Fibroblast of skin of back (primary cell): Measurements from ENCODE around the gene FUNDC1. TPM values are rescaled to one million over a fixed set of nuclear protein-coding genes. Genes with fewer than 3 reads are reported as not detected.
"Not testable (repeated sequence)": the region's sequence is repeated elsewhere in the genome, so short reads cannot be mapped to it uniquely, and the experiment has no call there.

ENCODE experiments used
- DNase-seq: peaks from one replicate; pipeline ENCODE4 v3.0.0-alpha.2; 2013
- polyA plus RNA-seq, 2 experiments: library from polyadenylated mRNA; unstranded; fragments of 120-200 nt; gene quantifications; one replicate each; pipeline ENCODE4 v1.2.1, GENCODE V29; 2013; ENCODE audit not compliant: insufficient read length in 2 of 2

Gene FUNDC1, protein sequence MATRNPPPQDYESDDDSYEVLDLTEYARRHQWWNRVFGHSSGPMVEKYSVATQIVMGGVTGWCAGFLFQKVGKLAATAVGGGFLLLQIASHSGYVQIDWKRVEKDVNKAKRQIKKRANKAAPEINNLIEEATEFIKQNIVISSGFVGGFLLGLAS
- polyA plus RNA-seq (2013, experiment 1 of 2; ENCODE audit: insufficient read length), result 13.5 TPM
- 12.6 TPM for polyA plus RNA-seq (2013, experiment 2 of 2; ENCODE audit: insufficient read length)

DNA sequence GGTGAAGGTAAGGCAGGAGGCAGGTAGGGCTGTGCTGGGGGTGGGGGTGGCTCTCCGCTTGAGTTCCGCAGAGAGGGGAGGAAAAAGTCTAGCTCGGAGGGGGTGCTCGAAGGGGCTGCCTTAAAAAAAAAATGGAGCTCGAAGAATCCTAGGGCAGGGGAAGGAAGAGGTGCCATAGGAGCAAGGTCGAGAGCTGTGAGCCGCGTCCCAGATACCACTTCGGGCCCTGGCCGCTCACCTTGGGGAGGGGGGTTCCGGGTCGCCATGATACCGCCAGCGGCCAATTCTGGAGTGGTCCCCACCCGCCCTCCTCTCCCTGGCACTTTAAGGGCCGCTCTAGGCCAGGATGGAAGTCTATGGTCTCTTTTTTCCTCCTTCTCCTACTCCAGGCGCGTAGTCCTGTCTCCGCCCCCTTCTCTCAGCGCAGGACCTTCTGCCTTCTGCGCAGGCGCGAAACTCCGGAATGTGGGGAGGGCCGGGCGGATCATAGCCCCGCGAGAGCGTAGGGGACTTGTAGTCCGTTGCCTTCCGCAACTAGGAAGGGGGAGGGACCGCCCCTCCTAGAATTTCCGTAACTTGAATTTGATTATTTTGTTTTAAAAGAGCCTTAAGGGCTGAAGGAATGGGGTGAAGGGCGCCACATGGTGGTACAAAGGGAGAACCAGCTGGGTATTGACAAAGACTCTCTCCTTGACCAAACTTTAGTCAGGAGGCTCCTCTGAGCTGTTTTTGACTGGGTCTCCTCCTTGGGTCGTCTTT lies at the start of gene FUNDC1:
TSS of gene FUNDC1 (minus strand) at position 293 of the 759 bp plus-strand sequence. CDS start at position 266, 27 bp downstream.
- DNase-seq, result peak; percentile 93

DNA sequence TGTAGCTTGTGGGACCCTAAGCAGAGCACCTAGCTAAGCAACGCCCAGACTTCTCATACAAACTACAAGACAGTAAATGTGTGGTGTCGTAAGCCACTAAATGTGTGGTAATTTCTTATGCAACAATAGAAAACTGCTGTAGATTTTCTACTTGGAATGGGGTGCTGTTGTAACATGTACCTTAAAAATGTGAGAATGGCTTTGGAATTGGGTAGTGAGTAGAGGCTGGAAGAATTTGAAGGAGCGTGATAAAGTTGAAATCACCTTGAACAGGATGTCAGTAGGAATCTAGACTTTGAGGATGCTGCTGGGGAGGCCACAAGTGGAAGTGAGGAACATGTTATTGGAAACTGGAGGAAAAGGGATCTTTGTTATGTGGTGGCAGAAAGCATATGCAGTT lies 43.2 kb upstream of the FUNDC1 start:
- no peak for DNase-seq

DNA sequence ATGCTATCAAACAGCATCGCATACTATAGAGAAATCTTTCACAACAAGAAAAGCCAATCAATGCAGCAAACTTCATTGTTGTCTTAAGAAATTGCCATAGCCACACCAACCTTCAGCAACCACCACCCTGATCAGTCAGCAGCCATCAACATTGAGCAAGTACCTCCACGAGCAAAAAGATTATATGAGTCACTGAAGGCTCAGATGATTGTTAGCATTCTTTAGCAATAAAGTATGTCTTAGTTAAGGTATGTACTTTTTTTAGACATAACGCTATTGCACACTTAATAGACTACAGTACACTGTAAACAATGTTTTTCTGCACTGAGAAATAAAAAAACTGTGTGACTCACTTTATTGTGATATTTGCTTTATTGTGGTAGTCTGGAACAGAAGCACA lies 37.8 kb upstream of the FUNDC1 start:
- DNase-seq, result peak; percentile 26

DNA sequence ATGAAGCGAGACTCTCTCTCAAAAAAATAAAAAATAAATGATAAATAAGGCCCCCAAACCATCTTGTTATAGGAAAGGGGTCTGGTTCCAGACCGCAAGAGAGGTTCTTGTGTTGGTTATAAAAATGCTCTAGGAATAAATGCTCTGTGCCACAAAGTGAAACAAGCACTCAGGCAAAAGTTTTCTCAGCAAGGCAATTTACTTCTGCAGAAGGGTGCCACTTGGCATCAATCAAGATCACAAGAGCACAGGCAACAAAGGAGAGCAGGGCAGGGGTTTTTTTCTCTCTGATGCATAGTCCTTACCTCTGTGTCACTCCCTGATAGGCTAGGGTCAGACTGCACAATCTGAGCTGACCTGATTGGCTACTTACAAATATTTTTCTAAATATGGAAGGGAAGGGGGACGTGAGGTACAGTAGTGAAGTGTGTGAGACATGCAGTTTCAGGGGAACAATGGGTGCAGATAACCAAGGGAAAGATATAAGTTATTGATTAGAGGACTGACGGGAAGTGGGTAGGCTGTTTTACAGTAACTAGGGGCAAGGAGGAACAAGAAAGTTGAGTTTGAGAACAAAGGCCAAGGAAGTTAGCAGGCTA lies 29.8 kb upstream of the FUNDC1 start:
- DNase-seq, result no peak

DNA sequence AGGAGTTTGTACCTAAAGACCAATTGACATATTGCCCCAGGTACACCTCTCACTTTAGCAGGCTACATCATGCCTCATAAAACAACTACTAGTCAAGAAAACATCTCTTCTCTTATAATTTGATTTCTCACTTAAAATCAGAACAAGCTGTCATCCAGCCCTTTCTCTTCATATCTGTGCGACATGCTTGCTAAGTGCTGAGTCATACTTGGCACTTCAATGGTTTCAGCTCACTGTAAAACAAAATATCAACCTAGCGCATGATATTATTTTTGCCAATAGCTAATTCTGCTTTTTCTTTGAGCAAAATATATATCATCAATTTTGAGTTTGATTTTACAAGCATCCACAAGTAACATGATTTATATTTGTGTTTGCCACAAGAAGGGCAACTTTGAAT lies 27.9 kb upstream of the FUNDC1 start:
- peak; percentile 13 for DNase-seq

DNA sequence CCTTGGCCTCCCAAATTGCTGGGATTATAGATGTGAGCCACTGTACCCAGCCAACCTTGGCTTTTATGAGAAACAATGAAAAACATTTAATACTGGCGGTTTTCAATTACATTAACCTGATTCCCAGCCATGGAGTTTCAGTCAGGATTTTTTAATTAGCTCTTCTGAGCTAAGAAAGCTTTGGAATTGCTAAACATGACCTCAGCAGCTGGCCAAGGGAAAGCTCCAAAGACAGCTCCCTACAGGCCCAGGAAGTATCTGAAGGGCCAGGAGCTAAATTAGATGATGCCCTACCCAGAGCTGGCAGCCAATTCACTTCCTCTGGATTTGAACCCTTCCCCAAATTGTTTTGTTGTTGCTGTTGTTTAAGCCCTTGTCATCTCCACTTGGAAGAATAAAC lies 26.5 kb upstream of the FUNDC1 start:
- DNase-seq, result no peak

DNA sequence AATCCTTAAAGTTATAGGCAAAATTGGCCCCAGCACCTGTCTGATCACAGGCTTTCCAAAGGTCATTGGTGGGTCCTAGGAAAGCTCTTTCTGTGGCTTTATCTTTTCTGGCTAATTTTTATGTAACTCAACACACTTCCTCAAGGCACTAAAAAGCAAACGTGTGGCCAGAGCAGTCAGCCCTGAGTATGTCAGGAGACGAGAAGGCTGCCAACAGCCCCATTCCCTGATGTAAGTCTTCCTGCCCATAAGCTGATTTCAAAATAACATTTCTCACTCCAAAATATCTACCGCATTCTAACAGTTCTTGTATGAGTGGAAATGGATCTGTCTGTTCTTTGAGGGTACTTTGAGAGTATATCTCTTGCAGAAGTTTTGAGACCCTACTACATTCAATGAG lies 25.5 kb upstream of the FUNDC1 start:
- no peak for DNase-seq

DNA sequence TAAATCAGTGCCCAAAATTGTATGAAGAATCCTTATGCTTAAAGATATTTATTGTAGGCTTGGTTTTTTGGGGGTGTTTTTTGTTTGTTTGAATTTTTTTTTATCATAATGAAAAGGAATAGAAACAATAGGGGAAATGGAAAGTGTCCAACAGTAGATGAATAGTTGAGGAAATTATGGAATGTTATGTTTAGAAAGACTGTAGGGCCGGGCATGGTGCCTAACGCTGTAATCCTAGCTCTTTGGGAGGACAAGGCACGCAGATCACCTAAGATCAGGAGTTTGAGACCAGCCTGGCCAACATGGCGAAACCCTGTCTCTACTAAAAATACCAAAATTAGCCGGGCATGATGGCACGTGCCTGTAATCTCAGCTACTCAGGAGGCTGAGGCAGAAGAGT lies 19.2 kb upstream of the FUNDC1 start:
- DNase-seq, result not testable (repeated sequence)

DNA sequence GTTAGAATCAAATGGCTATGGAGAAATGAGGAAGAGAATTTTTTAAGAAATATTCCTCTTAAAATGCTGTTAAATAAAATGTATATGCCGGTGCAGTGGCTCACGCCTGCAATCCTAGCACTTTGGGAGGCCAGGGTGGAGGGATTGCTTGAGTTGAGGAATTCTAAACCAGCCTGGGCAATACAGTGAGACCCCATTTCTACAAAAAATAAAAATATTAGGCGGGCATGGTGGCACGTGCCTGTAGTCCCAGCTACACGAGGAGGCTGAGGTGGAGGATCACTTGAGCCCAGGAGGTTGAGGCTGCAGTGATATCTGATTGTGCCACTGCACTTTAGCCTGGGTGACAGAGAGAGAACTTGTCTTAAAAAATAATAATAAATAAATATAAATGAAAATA lies 7.9 kb upstream of the FUNDC1 start:
- DNase-seq, result no peak

DNA sequence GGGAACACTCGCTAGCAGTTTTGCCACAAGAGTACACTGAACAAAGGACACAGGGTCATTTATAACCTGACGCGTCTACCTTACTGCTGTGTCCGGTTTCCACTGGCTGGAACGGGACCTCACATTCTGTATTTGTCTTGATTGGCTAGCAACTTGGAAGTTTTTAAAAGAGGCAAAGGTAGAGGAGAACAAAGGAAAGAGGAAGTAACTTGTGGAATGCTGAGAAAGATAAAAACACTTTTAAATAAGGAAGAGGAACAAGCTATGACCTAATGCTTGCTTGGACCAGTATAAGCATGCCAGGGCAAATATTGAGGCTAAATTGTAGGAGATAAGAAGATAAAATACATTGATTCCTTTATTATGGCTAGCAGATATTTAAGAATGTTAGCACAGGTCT lies 2.8 kb upstream of the FUNDC1 start:
- not testable (repeated sequence) for DNase-seq

DNA sequence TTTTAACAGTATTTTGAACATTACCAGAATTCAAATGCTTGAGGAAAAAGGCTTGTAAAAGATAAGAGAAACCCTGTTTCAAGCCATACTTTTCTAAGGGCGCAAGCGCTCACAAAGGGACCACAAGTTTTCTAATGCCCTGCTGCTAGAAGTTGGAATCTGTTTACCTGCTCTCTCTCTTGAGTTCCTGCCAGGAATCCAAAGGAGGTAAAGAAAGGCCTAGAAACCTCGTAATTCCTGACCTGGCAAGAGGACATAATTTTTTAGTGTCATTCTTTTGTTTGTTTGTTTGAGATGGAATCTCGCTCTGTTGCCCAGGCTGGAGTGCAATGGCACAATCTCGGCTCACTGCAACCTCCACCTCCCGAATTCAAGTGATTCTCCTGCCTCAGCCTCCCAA lies 1.4 kb upstream of the FUNDC1 start:
- DNase-seq, result no peak

DNA sequence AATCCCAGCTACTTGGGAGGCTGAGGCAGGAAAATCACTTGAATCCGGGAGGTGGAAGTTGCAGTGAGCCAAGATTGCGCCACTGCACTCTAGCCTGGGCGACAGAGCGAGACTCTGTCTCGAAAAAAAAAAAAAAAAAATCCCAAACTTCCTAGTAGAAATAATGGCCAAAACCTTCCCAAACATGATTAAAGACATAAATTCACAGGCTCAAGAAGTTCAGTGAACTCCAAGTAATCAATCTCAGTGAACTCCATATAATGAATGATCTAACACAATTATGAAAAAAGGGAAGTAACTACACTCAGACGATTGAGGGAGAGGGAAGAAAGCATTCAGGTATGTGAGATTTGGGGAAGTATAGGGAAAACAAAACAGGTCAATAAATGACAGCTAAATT lies 6.5 kb downstream of the FUNDC1 start:
- DNase-seq, result no peak

DNA sequence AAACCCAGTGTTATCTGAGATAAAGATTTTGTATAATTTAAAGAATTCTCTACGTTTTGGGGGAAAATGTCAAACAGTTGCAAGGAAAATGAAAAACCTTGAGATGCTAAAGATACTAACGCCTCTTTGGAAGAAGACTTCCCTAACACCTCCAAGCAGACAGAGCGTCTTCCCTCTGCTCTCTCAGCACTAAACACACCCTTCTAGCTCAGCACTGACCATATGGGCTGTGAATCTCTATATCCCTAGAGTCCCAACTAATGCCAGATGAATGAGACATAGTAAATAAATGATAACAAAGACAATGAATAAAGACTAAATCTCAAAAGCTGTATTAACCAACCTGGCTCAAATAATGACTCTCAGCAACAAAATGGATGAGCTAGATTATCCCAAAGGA lies 13.3 kb downstream of the FUNDC1 start:
- no peak for DNase-seq

DNA sequence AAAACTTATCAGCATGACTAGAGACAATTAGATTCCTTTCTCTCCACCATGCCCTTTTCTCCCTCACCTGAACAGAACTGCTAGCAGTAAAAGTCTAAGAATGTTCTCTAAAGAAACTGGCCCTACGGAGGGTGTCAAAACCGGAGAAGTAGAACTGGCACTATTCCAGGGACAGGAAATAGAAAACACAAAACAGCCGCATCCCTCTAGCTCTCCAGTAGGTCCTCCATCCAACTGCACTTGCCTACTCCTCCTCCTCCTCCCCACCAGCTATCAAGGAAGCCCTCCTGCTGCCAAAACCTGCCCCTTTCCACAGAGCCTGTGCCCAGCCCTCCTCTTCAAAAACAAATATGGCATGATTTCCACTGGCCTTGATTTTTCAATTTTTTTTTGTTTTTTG lies 28.4 kb downstream of the FUNDC1 start:
- no peak for DNase-seq

DNA sequence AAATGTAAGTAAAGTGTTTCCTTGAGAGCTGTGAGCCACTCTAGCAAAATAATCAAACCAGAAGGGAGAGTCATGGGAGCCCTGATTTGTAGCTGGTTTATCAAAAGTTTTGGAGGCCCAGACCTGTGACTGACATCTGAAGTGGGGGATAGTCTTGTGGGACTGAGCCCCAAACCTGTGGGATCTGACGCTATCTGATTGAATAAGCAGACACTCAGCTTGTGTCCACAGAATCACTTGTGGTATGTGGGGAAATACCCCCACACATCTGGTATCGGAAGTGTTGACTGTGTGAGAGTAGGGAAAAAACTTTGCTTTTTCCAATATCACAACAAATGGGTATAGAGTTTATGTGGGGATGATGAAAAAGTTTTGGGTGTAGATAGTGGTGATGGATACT lies 35.4 kb downstream of the FUNDC1 start:
- DNase-seq, result no peak

DNA sequence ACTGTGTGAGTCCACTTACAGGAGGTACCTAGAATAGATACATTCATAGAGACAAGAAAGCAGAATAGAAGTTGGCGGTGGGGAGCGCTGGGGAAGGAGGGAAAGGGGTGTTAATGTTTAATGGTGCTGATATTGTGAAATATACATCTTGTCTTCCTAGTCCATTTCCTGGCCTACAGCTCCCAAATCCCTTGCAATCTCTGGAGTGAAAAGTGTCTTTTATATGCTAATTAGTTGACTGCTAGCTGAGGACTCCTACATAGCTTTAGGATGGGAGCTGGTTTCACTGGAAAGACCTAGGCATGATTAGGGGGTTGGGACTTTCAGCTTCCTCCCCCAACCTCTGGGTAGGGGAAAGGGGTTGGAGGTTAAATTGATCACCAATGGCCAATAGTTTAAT lies 36.0 kb downstream of the FUNDC1 start:
- DNase-seq, result no peak

DNA sequence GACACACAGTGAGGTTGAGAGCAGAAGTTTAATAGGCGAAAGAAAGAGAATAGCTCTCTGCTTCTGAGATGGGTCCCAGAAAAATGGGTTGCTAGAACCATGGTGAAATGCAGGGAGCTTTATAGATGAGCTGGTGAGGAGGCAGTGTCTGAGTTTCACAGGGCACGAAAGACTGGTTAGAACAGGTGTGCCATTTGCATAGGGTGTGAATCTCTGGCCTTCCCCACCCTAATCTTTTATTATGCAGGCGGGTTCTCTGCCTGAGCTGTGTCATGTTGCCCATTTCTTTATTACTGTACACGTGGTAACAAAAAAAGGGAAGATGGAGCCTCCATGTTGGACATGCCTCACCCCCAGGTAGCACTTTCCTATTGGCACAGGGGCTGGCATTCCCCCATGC lies 39.1 kb downstream of the FUNDC1 start:
- no peak for DNase-seq

DNA sequence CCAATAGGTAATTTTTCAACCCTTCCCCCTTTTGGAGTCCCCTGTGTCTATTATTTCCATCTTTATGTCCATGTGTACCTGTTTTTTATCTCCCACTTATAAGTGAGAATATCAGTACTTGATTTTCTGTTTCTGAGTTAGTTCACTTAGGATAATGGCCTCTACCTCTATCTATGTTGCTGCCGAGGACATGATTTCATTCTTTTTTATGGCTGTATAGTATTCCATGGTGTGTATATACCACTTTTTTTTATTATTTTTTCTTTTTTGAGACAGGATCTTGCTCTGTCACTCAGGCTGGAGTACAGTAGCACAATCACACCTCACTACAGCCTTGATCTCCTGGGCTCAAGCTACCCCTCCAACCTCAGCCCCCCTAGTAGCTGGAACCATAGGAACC lies 47.6 kb downstream of the FUNDC1 start:
- DNase-seq, result no peak

DNA sequence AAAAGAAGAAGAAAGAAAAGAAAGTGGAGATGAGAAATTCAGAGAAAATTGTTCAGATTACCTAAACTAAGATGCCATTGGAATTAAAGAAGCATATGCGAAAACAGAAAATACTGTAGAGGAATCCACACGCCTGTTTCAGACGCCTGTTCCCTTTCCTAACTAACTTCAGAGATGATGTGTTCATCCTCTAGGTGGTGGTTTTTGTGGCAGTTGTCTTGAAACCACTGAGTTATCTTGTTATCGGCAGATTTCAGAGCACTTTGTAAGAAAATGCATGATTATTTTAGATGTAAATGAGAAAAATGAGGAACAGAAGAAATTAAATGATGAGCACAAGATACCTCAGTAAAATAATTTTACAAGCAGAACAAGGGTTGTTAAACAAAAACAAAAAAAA lies 48.3 kb downstream of the FUNDC1 start:
- DNase-seq, result no peak

DNA sequence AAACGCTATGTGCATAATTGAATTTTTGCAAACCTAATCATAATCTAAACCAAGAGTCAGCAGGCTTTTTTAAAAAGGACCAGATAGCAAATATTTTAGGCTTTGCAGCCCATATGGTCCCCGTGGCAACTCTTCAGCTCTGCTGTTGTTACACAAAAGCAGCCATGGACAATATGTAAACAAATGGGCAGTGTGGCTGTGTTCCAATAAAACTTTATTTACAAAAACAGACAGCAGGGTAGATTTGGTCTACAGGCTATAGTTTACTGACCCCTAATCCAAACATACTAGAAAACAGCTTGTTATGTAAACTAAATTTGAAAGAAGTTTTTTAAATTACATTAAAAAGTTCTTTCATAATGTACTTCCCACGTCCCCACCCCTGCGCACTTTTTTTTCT lies 53.1 kb downstream of the FUNDC1 start:
- DNase-seq, result no peak

DNA sequence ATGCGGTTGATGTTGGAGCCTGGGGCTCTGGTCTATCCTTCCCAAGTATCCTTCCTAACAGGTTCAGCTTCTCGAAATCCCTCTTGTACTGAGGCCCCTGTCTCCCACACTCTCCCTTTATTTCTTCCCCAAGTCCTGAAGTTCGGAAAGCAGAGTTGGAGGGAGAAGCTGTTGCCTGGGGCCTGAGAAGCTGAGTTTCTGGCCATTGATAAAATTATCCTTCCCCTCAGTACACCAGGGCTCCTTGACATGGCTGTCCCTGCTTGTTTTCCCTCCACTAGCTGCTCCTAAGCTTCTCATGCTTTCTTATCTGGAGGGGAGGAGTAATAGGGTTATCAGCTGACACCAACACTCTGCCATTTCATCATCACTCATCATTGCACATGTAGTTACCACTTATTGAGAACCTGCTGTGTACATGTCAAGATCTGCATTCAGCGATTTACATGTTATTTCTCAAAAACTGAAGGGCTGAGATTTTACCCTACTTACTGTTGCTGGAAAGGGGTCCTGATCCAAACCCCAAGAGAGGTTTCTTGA lies 58.0 kb downstream of the FUNDC1 start:
- no peak for DNase-seq

DNA sequence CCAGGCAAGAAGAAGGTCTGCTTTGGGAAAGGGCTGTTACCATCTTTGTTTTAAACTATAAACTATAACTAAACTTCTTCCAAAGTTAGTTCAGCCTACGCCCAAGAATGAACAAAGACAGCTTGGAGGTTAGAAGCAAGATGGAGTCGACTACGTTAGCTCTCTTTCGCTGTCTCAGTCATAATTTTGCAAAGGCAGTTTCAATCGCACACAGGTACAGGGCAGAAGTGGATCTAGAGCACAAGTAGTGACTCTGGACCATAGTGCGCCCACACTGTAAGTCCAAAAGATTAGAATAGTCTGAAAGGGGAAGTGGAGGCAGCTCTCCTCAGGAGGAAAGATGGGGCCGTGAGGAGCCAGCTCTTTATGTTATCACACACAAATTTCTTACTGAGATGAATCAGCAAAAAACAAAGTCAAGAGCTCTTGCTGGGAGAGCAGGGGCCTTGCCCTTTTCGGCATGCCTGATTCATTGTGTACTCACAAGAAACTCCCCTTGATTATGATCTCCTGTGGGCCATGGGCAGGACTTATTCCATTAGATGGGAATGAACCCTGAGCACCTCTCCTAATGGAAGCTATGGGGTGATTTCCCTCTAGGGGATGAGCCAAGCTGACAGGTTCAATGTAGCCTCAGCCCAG lies 58.6 kb downstream of the FUNDC1 start:
- no peak for DNase-seq

DNA sequence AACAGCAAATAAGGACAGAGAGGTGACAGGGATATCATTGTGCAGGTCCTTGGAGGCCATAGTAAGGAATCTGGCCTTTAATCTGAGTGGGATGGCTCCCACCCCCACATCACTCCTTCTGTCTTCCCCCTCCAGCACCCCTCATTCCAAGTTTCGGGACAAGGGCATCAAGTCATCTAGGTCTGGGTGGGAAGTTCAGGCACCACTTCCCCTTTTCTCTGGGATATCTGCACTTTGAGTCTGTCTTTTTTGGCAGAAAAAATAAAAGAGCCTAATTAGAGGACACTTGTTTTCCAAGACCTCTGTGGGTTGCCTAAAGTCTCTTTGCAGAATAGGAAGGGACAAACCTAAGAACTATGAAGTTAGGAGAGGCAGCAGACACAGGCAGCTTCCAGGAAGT lies 60.1 kb downstream of the FUNDC1 start:
- DNase-seq, result no peak
